HuH-7.5 (cell line): Measurements from ENCODE around the gene FBXO47.
"Not testable (repeated sequence)": the region's sequence is repeated elsewhere in the genome, so short reads cannot be mapped to it uniquely, and the experiment has no call there.

ENCODE experiments used
- DNase-seq: peaks from one replicate; pipeline ENCODE4 v3.0.0; 2011; ENCODE audit warnings: low spot score

The FBXO47 gene

GRCh38 chr17:38980490-38981217, 13.5 kb upstream of the FBXO47 start:
- no peak for DNase-seq

- DNase-seq = no peak
Observed at GRCh38 chr17:38978180-38978579, 11.0 kb upstream of the FBXO47 start.

- not testable (repeated sequence) for DNase-seq
Observed at GRCh38 chr17:38976187-38976551, 9.0 kb upstream of the FBXO47 start.

GRCh38 chr17:38970804-38971203, 3.6 kb upstream of the FBXO47 start:
- no peak for DNase-seq

- no peak for DNase-seq
Observed at GRCh38 chr17:38970128-38970527, 2.9 kb upstream of the FBXO47 start.

GRCh38 chr17:38969281-38969680, 2.1 kb upstream of the FBXO47 start:
- no peak for DNase-seq

- no peak for DNase-seq
Observed at GRCh38 chr17:38961413-38961812, 5.8 kb downstream of the FBXO47 start.

GRCh38 chr17:38960402-38960801, 6.8 kb downstream of the FBXO47 start:
- DNase-seq = no peak

- no peak for DNase-seq
Observed at GRCh38 chr17:38959508-38959907, 7.7 kb downstream of the FBXO47 start.

- DNase-seq = no peak
Observed at GRCh38 chr17:38958756-38959155, 8.4 kb downstream of the FBXO47 start.

- no peak for DNase-seq
Observed at GRCh38 chr17:38958326-38958725, 8.9 kb downstream of the FBXO47 start.

GRCh38 chr17:38953800-38954199, 13.4 kb downstream of the FBXO47 start:
- DNase-seq = not testable (repeated sequence)

- no peak for DNase-seq
Observed at GRCh38 chr17:38947189-38947588, 20.0 kb downstream of the FBXO47 start.

GRCh38 chr17:38943607-38944006, 23.6 kb downstream of the FBXO47 start:
- DNase-seq = no peak

GRCh38 chr17:38942696-38943334, 24.4 kb downstream of the FBXO47 start:
- no peak for DNase-seq

GRCh38 chr17:38940404-38940803, 26.8 kb downstream of the FBXO47 start:
- no peak for DNase-seq

- DNase-seq = no peak
Observed at GRCh38 chr17:38939987-38940386, 27.2 kb downstream of the FBXO47 start.

- not testable (repeated sequence) for DNase-seq
Observed at GRCh38 chr17:38933962-38934361, 33.2 kb downstream of the FBXO47 start.

GRCh38 chr17:38930782-38931181, 36.4 kb downstream of the FBXO47 start:
- DNase-seq = not testable (repeated sequence)

GRCh38 chr17:38926293-38927070, 40.7 kb downstream of the FBXO47 start:
- DNase-seq = no peak

GRCh38 chr17:38925263-38925995, 41.8 kb downstream of the FBXO47 start, which contains the start of gene LASP1NB:
Gene LASP1NB (plus strand): TSS chr17:38925614.
- no peak for DNase-seq
